DMS53 (cell line): ENCODE measurements around the gene NCEH1.

ENCODE experiments used
- DNase-seq: peaks from one replicate; lab custom pipeline; 2025; lab: John Stamatoyannopoulos, UW

The NCEH1 gene

GRCh38 chr3:172581757-172582166 is 129.1 kb downstream of the NCEH1 start:
- DNase-seq = no peak

GRCh38 chr3:172580680-172581401 is 130.0 kb downstream of the NCEH1 start:
- no peak for DNase-seq
